HG02981 (cell line): ENCODE results near the gene SIAH3.

Experiments
- ATAC-seq: cut with Tn5 transposase; IDR thresholded peaks from one replicate; pipeline ENCODE4 v1.9.1; 2021; ENCODE audit warnings: mild to moderate bottlenecking, moderate library complexity; ENCODE audit not compliant: unreplicated experiment

Gene SIAH3

DNA sequence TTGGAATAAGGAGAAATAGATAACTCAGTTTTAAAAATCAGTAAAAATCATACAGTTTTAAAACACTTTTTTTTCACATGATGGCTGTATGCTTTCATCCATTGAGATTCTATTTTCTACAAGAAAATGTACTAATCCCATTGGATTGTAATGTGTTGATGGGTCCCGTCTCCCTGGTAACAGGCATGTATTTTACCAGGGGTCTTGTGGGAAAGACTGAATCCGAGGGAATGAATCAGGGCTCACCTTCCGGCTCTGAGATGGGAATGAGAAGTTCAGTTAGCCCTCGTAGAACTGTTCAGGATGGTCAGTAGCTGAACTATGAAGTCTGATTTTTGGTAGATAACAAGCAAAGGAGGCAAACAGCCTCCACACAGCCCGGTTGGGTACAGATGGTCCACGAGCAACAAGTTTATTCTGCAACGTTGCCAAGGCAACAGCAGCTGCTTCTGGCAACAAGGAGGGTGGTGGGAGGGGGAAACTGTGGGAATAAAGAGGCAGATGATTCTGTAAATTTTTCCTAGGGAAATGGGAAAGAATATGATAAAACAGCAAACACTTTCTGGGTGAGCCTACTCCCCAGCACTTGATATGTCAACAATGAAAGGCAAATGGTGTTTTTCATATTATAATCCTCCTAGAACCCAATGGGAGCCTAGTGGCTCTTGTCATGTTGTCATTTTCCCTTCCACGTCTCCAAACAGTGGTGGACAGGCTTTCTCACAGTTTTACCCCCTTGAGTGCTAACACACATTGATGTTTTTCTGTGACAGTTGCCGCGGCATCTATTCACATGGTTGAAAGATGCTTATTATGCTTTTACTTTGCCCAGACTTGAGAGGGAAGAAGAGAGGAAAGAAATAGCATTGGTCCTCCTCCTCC is 12.4 kb upstream of the SIAH3 start:
- no peak for ATAC-seq

DNA sequence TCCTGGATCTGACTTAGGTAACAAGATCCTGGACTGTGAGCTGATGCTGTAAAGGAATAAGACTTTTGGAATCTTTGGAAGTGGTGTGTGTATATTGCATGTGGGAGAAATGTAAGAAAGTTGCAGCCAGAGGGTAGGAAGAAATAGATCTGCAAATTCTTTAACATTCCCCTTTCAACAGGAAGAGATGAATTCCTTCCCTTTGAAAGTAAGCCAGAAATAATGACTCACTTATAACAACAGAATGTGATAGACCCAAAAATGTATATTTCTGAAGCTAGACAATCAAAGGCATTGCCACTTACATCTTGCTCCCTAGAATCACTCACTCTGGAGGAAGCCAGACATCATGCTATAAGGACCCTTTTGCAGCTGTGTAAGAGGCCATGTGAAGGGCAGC is 9.8 kb upstream of the SIAH3 start:
- no peak for ATAC-seq

DNA sequence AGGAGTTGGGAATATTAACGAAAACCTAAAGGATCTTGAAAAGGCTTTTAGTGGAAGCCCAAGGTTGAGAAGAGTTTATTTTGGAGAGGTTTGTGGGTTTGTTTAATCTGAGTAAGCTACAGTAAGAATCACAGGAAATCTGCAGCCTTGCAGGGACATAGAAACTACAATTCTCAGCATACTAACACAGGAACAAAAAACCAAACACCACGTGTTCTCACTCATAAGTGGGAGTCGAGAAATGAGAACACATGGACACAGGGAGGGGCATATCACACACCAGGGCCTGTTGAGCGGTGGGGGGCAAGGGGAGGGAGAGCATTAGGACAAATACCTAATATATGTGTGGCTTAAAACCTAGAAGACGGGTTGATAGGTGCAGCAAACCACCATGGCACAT is 8.7 kb upstream of the SIAH3 start:
- ATAC-seq: no peak

DNA sequence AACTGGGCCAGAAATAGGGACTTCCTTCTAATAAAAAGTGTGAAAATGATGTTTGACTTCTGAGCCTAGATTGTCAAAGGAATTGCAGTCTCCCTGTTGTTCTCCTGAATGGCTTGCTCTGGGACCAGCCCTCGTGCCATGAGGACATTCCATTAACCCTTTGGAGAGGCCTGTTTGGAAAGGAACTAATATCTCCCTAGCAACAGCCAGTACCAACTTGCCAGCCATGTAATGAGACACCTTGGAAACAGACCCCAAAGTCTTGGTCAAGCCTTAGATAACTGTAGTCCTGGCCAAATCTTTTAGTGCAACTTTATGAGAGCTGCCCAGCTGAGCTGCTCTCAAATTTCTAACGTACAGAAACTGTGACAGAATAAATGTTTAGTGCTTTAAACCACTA is 8.2 kb upstream of the SIAH3 start:
- ATAC-seq: no peak

DNA sequence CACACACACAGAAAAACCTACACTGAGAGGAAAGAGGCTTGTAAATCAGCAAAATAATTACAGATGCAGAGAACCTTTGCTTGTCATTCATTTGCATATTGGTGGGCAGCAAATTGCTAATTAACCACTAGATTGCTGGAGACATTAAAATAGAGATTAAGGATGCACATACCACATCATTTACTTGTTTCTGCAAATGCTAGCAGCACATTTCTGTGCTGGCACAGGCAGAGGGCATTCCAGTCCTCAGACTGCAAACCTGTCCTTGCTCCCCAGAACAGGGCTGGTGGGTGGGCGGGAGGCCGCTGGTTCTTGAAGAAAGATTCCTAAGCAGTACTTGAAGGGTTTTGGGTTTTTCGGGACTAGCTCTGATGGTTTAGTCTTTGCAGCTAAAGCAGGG is 941 bp upstream of the SIAH3 start:
- no peak for ATAC-seq

DNA sequence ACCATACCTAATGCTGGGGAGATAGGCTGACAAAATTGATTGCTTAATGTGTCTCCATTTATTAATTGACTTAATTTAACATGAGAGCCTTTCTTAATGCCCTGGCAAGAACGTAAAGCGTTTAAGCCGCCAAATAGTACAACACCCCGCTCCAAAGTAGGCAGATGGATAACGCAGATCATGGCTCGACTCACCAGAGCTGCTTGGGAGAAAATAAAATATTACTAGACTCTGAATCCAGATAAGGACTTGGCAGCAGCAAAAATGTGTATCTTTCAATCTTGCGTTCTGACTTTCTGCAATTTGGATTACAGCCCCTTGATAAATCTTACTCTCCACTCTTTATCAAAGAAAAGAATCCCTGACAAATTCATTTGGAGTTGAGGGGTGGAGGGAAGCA is 403 bp upstream of the SIAH3 start:
- no peak for ATAC-seq

DNA sequence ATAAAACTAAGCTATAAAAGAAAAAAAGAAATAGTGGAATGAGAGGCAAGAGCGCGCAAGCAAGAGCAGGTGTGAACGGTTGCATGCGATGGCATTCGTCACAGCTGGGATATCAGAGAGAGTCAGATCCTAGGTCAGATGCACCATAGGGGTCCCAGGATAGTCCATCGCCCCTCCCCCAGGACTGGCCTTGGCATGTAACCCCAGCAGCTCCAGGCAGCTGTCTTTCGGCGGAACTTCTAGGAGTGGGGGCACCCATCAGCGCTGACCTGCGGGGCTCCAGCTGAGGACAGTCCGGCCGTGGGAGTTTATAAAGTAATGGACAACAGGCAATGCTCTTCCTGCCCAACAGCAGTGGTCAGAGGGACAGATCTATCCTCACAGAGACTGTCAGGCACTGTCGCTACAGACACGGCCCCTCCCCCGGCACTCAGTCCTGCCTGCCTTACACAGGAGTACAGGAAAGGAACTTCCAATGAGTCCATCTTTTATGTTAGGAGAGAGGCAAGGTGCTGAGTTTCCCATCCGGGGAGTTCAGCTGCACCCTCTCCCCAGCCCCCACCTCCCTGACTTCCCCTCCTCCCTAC is 1.4 kb downstream of the SIAH3 start:
- ATAC-seq: no peak

DNA sequence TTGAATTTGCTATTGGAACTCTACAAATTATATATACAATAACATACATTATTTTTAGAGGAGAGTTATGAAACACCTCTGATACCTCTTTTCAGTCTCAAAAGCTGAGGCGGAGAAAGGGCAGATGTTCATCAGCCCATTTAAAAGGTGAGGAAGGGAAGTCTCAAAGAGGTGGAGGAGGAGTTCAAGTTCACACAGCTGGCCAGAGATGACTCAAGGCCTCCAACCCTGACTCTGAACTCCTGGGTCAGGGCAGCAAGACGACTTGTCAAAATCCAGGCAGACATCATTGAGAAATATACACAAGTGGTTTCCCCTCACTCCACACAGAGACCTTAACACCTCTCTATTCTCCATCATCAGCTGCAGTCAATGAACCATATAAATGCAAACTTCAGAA is 2.1 kb downstream of the SIAH3 start:
- no peak for ATAC-seq

DNA sequence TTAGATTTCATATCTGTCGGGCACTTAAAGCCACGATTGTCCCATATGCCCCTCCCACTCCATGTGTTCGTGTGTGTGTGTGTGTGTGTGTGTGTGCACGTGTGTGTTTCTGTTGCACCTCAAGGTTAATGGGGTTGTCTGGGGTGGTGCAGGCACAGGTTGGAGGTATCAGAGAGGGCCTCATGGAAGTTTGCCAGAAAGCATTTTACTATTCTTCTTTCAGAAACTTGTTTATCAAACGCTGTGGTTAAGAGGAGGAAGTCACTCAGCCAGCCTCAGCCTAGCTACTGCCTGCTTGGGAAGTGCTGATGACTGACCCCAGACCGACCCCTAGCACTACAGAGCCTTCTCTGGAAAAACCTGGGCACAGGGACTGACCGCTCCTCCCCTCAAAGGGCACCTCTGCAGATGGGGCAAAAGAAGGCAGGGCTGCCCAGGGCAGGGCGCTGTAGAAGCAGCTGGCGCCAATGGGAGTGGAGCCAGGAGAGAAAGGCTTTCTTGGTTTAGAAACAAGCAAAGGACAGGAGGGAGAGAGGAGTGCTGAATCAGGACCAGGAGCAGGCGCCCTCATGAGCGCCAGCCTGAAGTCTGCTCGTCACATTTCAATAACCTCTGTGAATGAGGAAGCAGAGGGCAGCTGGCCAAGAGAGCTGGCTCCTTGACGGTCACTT is 3.9 kb downstream of the SIAH3 start:
- ATAC-seq: no peak

DNA sequence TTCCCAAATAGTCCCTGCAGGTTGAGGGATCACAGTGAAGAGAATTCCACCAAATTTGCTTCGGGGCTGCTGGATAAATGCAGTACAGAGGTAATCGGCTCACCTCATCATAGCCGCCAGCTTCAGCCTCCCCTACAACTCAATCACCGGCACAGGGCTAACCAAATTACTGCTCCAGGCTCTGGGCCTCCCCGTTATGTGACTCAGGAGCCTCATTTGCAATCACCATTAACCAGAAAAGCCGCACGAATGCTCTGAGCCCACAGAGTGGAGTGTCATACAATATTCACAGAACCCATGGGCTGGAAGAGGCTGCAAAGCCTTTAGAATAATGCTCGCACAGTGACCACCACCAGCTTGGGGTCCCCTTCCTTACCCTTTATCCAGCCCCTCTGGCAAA is 4.9 kb downstream of the SIAH3 start:
- ATAC-seq: no peak

DNA sequence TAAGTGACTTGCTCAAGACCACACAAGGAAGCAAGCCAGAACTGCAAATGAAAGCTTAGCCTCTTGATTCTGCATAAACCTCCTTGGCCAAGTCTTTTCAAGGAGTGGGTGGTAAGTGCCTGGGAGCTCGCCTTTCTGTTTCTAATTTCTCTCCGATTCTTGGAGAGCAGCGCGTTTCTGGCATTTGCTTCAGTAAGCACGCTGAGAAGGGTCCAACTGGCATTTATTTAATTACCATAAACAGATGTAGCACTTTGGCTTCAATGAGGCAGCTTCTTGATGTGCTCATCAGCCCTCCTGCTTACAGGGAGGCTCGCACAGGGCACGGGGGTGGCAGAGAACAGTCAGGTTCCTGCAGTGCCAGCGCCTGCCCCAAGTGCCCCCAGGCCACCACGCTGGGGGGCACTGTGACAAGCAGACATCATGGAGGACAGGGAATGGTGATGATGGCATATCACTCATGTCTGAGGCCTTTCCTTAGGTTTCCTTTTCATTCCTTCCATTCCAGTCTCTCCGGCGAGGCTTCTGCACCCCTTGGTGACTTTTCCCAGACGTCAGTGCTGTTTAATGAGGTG is 13.3 kb downstream of the SIAH3 start:
- no peak for ATAC-seq

DNA sequence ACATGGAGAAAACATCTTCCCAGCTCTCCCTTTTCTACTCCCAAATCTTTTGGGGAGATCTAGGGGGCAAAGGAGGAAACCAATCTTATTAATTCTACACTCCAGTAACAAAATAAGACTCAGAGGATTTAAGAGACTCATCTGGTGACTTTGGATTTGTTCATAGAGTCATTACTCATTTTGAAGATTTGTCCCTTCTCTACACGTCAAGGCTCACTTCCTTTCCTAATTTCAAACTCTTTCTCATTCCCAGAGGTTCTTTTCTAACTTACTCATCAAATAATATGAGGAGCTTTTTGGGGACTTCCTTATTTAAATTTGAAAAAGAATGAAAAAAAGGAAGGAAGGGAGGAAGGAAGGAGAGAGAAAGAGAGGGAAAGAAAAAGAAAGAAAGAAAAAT is 14.4 kb downstream of the SIAH3 start:
- no peak for ATAC-seq

DNA sequence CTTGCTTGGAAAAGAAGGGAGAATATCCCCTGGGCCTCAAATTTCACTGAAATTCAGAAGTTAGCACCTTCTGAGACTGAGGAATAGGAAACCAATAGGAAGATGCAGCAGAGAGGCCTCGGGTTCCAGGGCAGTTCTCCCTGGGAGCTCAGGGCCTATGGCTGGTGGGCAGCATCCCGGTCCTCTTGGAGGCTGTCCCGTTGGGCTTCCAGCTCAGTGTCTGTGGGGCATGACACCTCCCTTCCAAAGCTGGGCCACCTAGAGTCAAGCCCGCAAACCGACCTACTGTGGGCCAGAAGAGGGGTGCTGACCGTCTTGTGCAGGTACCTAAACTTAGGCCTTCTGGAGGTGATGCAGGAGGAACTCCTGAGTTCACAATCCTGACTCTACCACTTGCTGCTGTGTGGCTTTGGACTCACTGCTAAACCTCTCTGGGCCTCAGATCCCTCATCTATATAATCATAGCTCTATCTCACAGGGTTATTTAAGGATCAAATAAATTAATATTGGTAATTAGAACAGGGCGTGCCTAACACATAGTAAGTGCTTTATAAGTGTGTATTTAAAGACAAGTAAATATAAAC is 17.1 kb downstream of the SIAH3 start:
- ATAC-seq: no peak

DNA sequence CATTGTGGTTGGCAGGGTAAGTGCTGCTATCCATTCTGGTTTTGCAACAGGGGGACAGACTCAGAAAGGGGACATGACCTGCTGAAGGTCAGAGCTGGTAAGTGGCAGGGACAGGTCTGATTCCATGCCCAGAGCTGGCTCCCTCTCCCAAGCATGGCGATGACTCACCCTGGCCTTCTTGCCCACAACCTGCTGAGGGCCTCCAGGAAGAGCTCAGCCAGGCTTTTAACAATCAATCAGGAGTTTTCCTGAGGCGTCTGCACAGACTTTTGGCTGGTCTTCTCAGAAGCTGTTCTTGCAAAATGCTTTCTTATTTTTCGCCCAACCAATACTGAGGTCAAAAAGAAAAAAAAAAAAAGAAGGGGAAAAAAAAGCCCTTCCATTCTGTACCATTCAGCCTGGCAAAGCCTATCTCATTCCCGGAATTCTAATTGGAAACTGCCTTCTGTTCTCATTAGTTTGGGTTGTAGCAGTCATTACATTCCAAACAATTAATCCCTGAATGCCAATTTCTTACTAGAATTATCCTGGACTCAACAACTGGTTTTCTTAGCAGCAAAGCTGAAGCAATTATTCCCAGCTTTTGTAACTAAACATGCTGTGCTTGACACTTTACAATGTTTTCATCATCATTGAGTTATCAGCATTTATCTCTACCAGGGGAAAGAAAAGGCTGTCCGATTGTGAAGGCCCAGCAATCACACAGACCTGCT is 17.7 kb downstream of the SIAH3 start:
- ATAC-seq: no peak

DNA sequence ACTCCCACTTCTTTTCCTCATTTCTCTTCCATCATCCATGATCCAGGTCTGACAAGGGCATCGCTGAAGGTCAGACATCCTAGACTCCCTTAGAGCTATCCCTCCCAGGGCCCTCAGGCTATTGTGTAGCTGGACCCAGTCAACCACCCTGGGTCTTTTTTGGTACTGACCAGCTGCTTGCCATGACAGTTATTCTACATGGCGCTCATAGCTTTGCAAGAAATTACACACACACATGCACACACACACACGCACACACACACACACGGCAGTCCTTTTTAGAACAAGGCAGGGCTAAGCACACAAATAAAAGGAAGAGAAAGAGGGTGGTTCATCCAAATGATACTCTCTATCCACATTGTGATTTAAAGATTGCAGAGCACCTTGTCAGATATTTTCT is 18.3 kb downstream of the SIAH3 start:
- ATAC-seq: no peak

DNA sequence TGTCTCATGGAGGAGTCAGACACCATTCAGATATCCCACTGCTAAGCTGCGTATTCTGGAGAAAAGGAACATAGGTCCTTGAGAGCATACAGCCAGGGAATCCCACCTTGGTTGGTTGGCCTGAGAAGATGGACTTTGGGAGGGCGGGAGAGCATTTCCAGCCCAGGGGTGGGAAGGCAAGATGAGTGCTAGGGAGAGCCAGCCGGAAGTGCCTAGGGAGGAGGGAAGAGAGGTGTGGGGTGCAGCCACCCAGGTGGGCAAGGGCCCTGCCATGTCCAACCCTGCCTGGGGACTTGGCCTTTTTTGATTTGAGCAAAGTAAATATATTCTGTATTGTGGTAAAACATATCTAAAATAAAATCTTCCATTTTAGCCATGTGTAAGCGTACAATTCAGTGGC is 19.7 kb downstream of the SIAH3 start:
- no peak for ATAC-seq

DNA sequence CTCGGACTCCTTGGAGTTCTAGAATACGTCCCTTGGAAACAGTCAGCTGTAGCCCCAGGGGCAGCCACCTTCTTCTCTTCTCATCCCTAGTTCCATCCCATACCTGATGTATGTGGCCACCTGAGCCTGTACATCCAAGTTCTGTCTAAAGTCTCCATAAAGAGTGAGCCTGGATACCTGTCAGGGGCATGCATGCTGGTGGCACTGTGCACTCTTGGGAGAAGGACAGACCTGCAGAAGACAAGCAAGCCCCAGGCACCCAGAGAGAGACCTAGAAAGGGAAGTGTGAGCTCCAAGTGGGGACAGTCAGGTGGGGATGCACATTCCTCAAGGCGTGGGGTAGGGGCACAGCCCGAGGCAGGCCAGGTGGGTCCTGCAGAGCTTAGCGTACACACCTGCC is 21.4 kb downstream of the SIAH3 start:
- ATAC-seq: no peak

DNA sequence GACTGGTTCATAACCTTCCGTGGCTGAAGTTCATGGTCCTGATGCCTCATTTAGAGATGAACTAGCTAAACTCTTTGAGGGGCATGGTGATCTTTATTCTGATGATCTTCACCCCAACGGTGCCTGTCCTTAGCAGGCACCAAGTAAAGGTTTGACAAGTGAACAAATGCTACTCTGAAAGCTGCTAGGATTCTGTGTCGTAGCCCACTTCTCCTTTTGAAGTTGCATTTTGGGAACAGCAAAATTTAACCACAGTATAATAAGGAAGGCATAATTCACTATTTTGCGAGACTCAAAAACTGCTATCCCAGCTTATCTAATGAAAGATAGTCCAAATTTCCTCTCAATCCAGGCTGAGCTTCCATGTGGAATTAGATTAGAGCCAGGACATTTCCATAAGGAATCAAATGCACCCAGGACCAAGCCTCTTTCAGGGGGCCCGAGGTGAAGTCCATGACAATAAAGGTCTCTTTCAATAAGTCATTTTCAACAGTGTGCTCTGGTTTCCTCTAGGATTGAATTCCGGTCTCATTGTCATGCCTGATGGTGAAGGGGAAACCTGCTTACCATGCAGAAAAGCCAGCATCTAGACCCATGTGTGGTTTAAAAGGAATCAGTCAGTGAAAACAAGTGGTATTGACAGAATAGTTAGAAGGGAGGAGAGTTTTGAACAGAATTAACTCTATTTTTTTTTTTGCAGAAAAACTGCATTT is 23.1 kb downstream of the SIAH3 start:
- no peak for ATAC-seq

DNA sequence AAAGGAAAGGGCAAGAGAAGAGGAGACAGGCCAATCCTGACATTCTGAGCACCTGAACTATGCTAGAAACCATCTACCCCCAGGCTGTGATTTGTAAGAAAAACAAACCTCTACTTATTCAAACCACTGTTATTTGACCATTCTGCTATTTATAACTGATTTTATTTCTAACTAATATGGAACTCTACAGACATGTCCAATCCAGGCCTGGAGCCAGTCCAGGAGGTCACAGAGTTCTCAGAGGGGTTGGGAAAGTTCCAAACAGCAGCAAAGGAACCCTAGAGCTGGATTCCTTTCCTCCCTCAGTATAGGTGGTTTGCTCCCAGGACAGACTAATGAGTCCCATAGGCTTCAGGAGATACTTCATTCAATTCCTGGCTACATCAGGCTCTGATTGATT is 24.2 kb downstream of the SIAH3 start:
- no peak for ATAC-seq

DNA sequence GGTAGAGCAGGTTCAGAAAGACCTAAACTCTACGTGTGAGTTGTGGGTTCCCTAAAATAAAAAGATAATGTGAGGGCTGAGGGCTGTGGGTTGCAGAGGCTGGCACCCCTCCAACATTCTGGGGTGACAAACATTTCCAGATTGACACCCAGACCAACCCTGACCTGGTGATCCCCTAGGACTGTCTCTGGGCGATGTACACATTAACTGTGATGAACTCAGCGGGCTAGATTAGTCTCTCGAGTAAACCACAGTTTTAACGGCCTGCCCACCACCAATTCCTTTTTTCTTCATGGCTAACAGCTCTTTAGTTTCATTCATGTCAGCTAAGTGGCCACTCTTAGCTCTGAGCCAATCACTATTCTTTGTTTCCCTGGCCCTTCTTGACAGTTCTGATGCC is 24.8 kb downstream of the SIAH3 start:
- ATAC-seq: peak; percentile 85

DNA sequence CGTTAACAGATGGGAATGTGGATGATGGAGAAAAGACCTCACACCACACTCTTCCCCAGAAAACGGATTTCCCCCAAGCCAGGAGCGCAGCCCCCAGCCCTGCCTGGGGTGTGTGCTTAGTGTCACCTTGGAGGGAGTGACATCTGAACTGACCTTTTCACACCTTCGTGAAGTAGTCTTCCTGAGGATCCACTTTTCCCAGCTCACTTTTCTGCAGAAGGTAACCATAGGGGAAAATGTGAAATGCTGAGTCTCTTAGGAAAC is 26.2 kb downstream of the SIAH3 start:
- ATAC-seq: no peak
